Keratinocyte (primary cell): ENCODE results near the gene ATXN10. TPM values are rescaled to one million over a fixed set of nuclear protein-coding genes. Genes with fewer than 3 reads are reported as not detected.

ENCODE experiments used
- DNase-seq: peaks from one replicate; pipeline ENCODE4 v3.0.0-alpha.2; 2011; ENCODE audit warnings: low read depth, missing footprints, low spot score
- FAIRE-seq: peaks from 2 replicates; lab custom pipeline; 2011; peaks lifted over from hg19 to GRCh38; lab: Jason Lieb, UNC
- H2AFZ ChIP-seq: 2 replicates; pipeline ENCODE4 v1.6.0; 2012; ENCODE audit warnings: low read length, control low read depth, inconsistent platforms; ENCODE audit not compliant: control insufficient read depth
- H3K27ac ChIP-seq: 2 replicates; pipeline ENCODE4 v1.5.1; 2011; ENCODE audit warnings: low read length; ENCODE audit not compliant: control insufficient read depth, insufficient read depth
- H3K27me3 ChIP-seq: 3 replicates; pipeline ENCODE4 v1.6.0; 2011; ENCODE audit warnings: low read length; ENCODE audit not compliant: control insufficient read depth, insufficient read depth; ENCODE audit errors: extremely low read depth
- H3K36me3 ChIP-seq, 2 experiments: 2 replicates in 1 of 2; 3 replicates in 1 of 2; pipeline ENCODE4 v1.5.1; 2011; ENCODE audit warnings: low read length in 2 of 2, mild to moderate bottlenecking in 1 of 2; ENCODE audit not compliant: control insufficient read depth in 2 of 2, insufficient read depth in 2 of 2; ENCODE audit errors: extremely low read depth in 1 of 2
- H3K4me1 ChIP-seq: 3 replicates; pipeline ENCODE4 v1.5.1; 2011; ENCODE audit warnings: low read length; ENCODE audit not compliant: control insufficient read depth, insufficient read depth; ENCODE audit errors: extremely low read depth
- H3K4me2 ChIP-seq: 3 replicates; pipeline ENCODE4 v1.6.0; 2011; ENCODE audit warnings: low read depth, low read length; ENCODE audit not compliant: control insufficient read depth, insufficient read depth; ENCODE audit errors: extremely low read depth
- H3K4me3 ChIP-seq, 3 experiments: fragments of 200-600 bp in 1 of 3; sonication (generic) in 1 of 3; 2 replicates in 2 of 3; 3 replicates in 1 of 3; pipeline ENCODE4 v1.5.1; 2011 to 2016; ENCODE audit warnings: low read length in 3 of 3, mild to moderate bottlenecking in 3 of 3, control low read depth in 2 of 3, inconsistent platforms in 1 of 3, low read depth in 1 of 3, mixed read lengths in 1 of 3, mixed run types in 1 of 3, moderate library complexity in 1 of 3; ENCODE audit not compliant: control insufficient read depth in 2 of 3, insufficient read depth in 2 of 3; ENCODE audit errors: extremely low read depth in 1 of 3
- H3K79me2 ChIP-seq: 2 replicates; pipeline ENCODE4 v1.6.0; 2012; ENCODE audit warnings: low read length; ENCODE audit not compliant: control insufficient read depth, insufficient read depth
- H3K9ac ChIP-seq: 3 replicates; pipeline ENCODE4 v1.6.0; 2011; ENCODE audit warnings: low read length; ENCODE audit not compliant: control insufficient read depth, insufficient read depth; ENCODE audit errors: extremely low read depth
- H3K9me1 ChIP-seq: 3 replicates; pipeline ENCODE4 v1.6.0; 2011; ENCODE audit warnings: low read length; ENCODE audit not compliant: control insufficient read depth, insufficient read depth; ENCODE audit errors: extremely low read depth
- H3K9me3 ChIP-seq: 2 replicates; pipeline ENCODE4 v1.5.1; 2012; ENCODE audit warnings: low read depth, low read length; ENCODE audit not compliant: control insufficient read depth
- H4K20me1 ChIP-seq: 3 replicates; pipeline ENCODE4 v1.6.0; 2011; ENCODE audit warnings: low read length; ENCODE audit not compliant: control insufficient read depth, insufficient read depth; ENCODE audit errors: extremely low read depth
- CTCF ChIP-seq, 3 experiments: IDR thresholded peaks in 1 of 3; conservative IDR thresholded peaks in 1 of 3; optimal IDR thresholded peaks in 1 of 3; 2 replicates in 2 of 3; 3 replicates in 1 of 3; pipeline versions ENCODE3 to v1.5.1; 2011; ENCODE audit warnings: low read length in 3 of 3, mild to moderate bottlenecking in 3 of 3, moderate library complexity in 2 of 3, control low read depth in 1 of 3, inconsistent platforms in 1 of 3; ENCODE audit not compliant: insufficient read depth in 2 of 3; ENCODE audit errors: extremely low read depth in 1 of 3
- EZH2 ChIP-seq: IDR thresholded peaks from one replicate; pipeline ENCODE4 v1.6.1; 2012; ENCODE audit warnings: inconsistent platforms, mild to moderate bottlenecking, low read length, moderate library complexity
- dilution Hi-C: fragments of 300-500 bp; cut with MboI; formaldehyde crosslinking; loops from one replicate; pipeline ENCODE4 v1.7.0; 2020; ENCODE audit warnings: low sequenced_read_pairs; ENCODE audit not compliant: extremely low pct_ligation_motif_present
- polyA plus RNA-seq, 5 experiments: library from polyadenylated mRNA; depleted of rRNA in 3 of 5; stranded (reverse) in 3 of 5; stranded (forward) in 1 of 5; unstranded in 1 of 5; fragments of >200 nt; gene quantifications; 1 replicate in 1 of 5; 2 replicates in 3 of 5; 3 replicates in 1 of 5; pipeline versions ENCODE4 v1.2.1 to v1.2.3, GENCODE V29; 2011 to 2012; ENCODE audit warnings: missing spikeins in 2 of 5, low read depth in 1 of 5, low replicate concordance in 1 of 5

Gene ATXN10
- polyA plus RNA-seq, 1 donor (not counting 4 experiments of a cell fraction or from before 2014, with no cell fraction given) = 276 TPM

GRCh38 chr22:45866646-45867117, 195.0 kb downstream of the ATXN10 start:
- H3K9me3 ChIP-seq = no peaks in the 10 kb centered on the region
- dilution Hi-C loops = no loop called here
- H4K20me1 ChIP-seq = no peaks in the 10 kb centered on the region
- H3K4me2 ChIP-seq = peak overlapping the region; percentile 66
- no peaks in the 10 kb centered on the region for H3K9me1 ChIP-seq
- no peak overlapping the region for H3K9ac ChIP-seq
- H3K4me1 ChIP-seq = peaks cover 33% of the 10 kb centered on the region
- no peak for TF ChIP-seq CTCF (optimal IDR thresholded peaks at IDR 0.05 in 1 of 3, IDR thresholded peaks at IDR 0.05 in 1 of 3, conservative IDR thresholded peaks at IDR 0.05 in 1 of 3; ENCODE audit: extremely low read depth in 1 of 3, insufficient read depth in 2 of 3, low read length in 3 of 3)
- no peak for TF ChIP-seq EZH2
- H3K36me3 ChIP-seq = no peaks in the 10 kb centered on the region
- no peak overlapping the region for H3K27ac ChIP-seq
- FAIRE-seq (no peak), DNase-seq (no peak)
- H3K79me2 ChIP-seq = no peaks in the 10 kb centered on the region
- H2AFZ ChIP-seq = no peak overlapping the region
- H3K4me3 ChIP-seq = peak overlapping the region in 2 of 3 experiments; percentile 18 to 54
- H3K27me3 ChIP-seq = peaks cover 54% of the 10 kb centered on the region

- H3K27ac ChIP-seq = no peak overlapping the region
- dilution Hi-C loops = no loop called here
- H3K9ac ChIP-seq = no peak overlapping the region
- FAIRE-seq = no peak
- peak; percentile 97 for TF ChIP-seq EZH2
- TF ChIP-seq CTCF (optimal IDR thresholded peaks at IDR 0.05 in 1 of 3, IDR thresholded peaks at IDR 0.05 in 1 of 3, conservative IDR thresholded peaks at IDR 0.05 in 1 of 3; ENCODE audit: extremely low read depth in 1 of 3, insufficient read depth in 2 of 3, low read length in 3 of 3) = peak in 1 of 3 experiments; percentile 57
- peak overlapping the region in 2 of 3 experiments; percentile 18 to 54 for H3K4me3 ChIP-seq
- no peaks in the 10 kb centered on the region for H3K36me3 ChIP-seq
- H2AFZ ChIP-seq = no peak overlapping the region
- peak overlapping the region; percentile 66 for H3K4me2 ChIP-seq
- H3K79me2 ChIP-seq = no peaks in the 10 kb centered on the region
- H4K20me1 ChIP-seq = no peaks in the 10 kb centered on the region
- peaks cover 54% of the 10 kb centered on the region for H3K27me3 ChIP-seq
- DNase-seq = no peak
- no peaks in the 10 kb centered on the region for H3K9me1 ChIP-seq
- no peaks in the 10 kb centered on the region for H3K9me3 ChIP-seq
- H3K4me1 ChIP-seq = peaks cover 33% of the 10 kb centered on the region
Observed at GRCh38 chr22:45867118-45867905, 195.7 kb downstream of the ATXN10 start.
